HepG2 (cell line): ENCODE results near the gene ARHGEF1. TPM values are rescaled to one million over a fixed set of nuclear protein-coding genes. Genes with fewer than 3 reads are reported as not detected.

Source experiments
- ADNP ChIP-seq: sonication (generic); formaldehyde crosslinking; IDR thresholded peaks from 2 replicates; pipeline ENCODE4 v1.4.0; 2020; ENCODE audit warnings: missing genetic modification reagents
- GABPB1 ChIP-seq: IDR thresholded peaks from 2 replicates; pipeline ENCODE4 v1.6.1; 2016; ENCODE audit warnings: mild to moderate bottlenecking, missing genetic modification reagents, moderate library complexity, missing compliant biosample characterization
- MEIS1 ChIP-seq: sonication (generic); formaldehyde crosslinking; IDR thresholded peaks from 2 replicates; pipeline ENCODE4 v1.9.0; 2021; ENCODE audit warnings: mild to moderate bottlenecking, missing genetic modification reagents, moderate library complexity, borderline replicate concordance
- MYNN ChIP-seq: sonication (generic); formaldehyde crosslinking; IDR thresholded peaks from 2 replicates; pipeline ENCODE4 v1.4.0; 2020; ENCODE audit warnings: mild to moderate bottlenecking, low read depth, missing genetic modification reagents
- NCOA2 ChIP-seq: sonication (generic); formaldehyde crosslinking; IDR thresholded peaks from 2 replicates; pipeline ENCODE4 v1.8.0; 2022; ENCODE audit warnings: inconsistent platforms
- NCOA5 ChIP-seq: sonication (generic); formaldehyde crosslinking; IDR thresholded peaks from 2 replicates; pipeline ENCODE4 v1.4.0; 2020; ENCODE audit warnings: missing genetic modification reagents
- POGZ ChIP-seq: sonication (generic); formaldehyde crosslinking; IDR thresholded peaks from 2 replicates; pipeline ENCODE4 v1.4.0; 2020; ENCODE audit warnings: mild to moderate bottlenecking, missing genetic modification reagents
- SP2 ChIP-seq: sonication (generic); formaldehyde crosslinking; IDR thresholded peaks from 2 replicates; pipeline ENCODE4 v1.5.1; 2020; ENCODE audit warnings: mild to moderate bottlenecking, missing genetic modification reagents
- TAF15 ChIP-seq: fragments of 200-400 bp; formaldehyde crosslinking; IDR thresholded peaks from one replicate; pipeline ENCODE4 v1.6.1; 2018; ENCODE audit warnings: mild to moderate bottlenecking, low read depth, low read length; ENCODE audit not compliant: poor library complexity, severe bottlenecking
- TGIF2 ChIP-seq: IDR thresholded peaks from 2 replicates; pipeline ENCODE4 v1.6.1; 2016; ENCODE audit warnings: control low read depth, missing compliant biosample characterization
- ZFP90 ChIP-seq: sonication (generic); formaldehyde crosslinking; IDR thresholded peaks from 2 replicates; pipeline ENCODE4 v1.8.0; 2022; ENCODE audit warnings: missing genetic modification reagents, mild to moderate bottlenecking, inconsistent platforms, borderline replicate concordance
- ZNF326 ChIP-seq: sonication (generic); formaldehyde crosslinking; IDR thresholded peaks from 2 replicates; pipeline ENCODE4 v1.4.0; 2020; ENCODE audit warnings: missing genetic modification reagents, borderline replicate concordance
- ZNF460 ChIP-seq: sonication (generic); formaldehyde crosslinking; IDR thresholded peaks from 2 replicates; pipeline ENCODE4 v1.5.1; 2020; ENCODE audit warnings: missing genetic modification reagents, mild to moderate bottlenecking, borderline replicate concordance
- ZNF703 ChIP-seq: sonication (generic); formaldehyde crosslinking; IDR thresholded peaks from 2 replicates; pipeline ENCODE4 v1.5.1; 2020; ENCODE audit warnings: missing genetic modification reagents, mild to moderate bottlenecking, moderate library complexity, borderline replicate concordance
- ZNF746 ChIP-seq: sonication (generic); formaldehyde crosslinking; IDR thresholded peaks from 2 replicates; pipeline ENCODE4 v1.8.0; 2022; ENCODE audit warnings: mild to moderate bottlenecking, missing genetic modification reagents
- ZNF766 ChIP-seq: sonication (generic); formaldehyde crosslinking; IDR thresholded peaks from 2 replicates; pipeline ENCODE4 v1.5.0; 2020; ENCODE audit warnings: missing genetic modification reagents, borderline replicate concordance
- polyA plus RNA-seq, 8 experiments: library from polyadenylated mRNA; depleted of rRNA in 3 of 8; stranded (reverse) in 7 of 8; unstranded in 1 of 8; fragments of >200 nt; fragmentation: Illumina TruSeq in 4 of 8; extraction: Trizol in 4 of 8; gene quantifications; 2 replicates each; pipeline versions ENCODE4 v1.2.1 to v1.2.3, GENCODE V29; 2011 to 2016; ENCODE audit warnings: low read depth in 4 of 8, missing spikeins in 1 of 8, mixed read lengths in 1 of 8; ENCODE audit not compliant: insufficient read depth in 1 of 8
- total RNA-seq, 5 experiments: library from RNA; depleted of rRNA; stranded (reverse); fragments of >200 nt; fragmentation: Illumina TruSeq; extraction: Trizol; gene quantifications; 2 replicates each; pipeline ENCODE4 v1.2.3, GENCODE V29; 2016; ENCODE audit warnings: low read depth in 1 of 5
- TF ChIP-seq, protein P1 (sequence below): IDR thresholded peaks from 2 replicates; pipeline ENCODE4 v1.6.1; 2012; ENCODE audit warnings: inconsistent platforms
- TF ChIP-seq, protein P2 (sequence below): sonication (generic); formaldehyde crosslinking; IDR thresholded peaks from 2 replicates; pipeline ENCODE4 v1.4.0; 2020; ENCODE audit warnings: missing genetic modification reagents, low read depth, mild to moderate bottlenecking, borderline replicate concordance
- TF ChIP-seq, protein P3 (sequence below): sonication (generic); formaldehyde crosslinking; IDR thresholded peaks from 2 replicates; pipeline ENCODE4 v1.4.0; 2020; ENCODE audit warnings: missing genetic modification reagents
- TF ChIP-seq, protein P4 (sequence below): sonication (generic); formaldehyde crosslinking; IDR thresholded peaks from 2 replicates; pipeline ENCODE4 v1.8.1; 2022; ENCODE audit warnings: low read depth, mild to moderate bottlenecking, missing genetic modification reagents
- TF ChIP-seq, protein P5 (sequence below): IDR thresholded peaks from 2 replicates; pipeline ENCODE4 v1.6.1; 2018; ENCODE audit warnings: missing genetic modification reagents
- TF ChIP-seq, protein P6 (sequence below): sonication (generic); formaldehyde crosslinking; IDR thresholded peaks from 2 replicates; pipeline ENCODE4 v1.5.1; 2020; ENCODE audit warnings: missing genetic modification reagents, mild to moderate bottlenecking, borderline replicate concordance

Gene ARHGEF1
- total and polyA plus RNA-seq, 2 of the 13 experiments (the other 11 are each of a cell fraction or from before 2014, with no cell fraction given) = 33.7 to 34.7 TPM

DNA sequence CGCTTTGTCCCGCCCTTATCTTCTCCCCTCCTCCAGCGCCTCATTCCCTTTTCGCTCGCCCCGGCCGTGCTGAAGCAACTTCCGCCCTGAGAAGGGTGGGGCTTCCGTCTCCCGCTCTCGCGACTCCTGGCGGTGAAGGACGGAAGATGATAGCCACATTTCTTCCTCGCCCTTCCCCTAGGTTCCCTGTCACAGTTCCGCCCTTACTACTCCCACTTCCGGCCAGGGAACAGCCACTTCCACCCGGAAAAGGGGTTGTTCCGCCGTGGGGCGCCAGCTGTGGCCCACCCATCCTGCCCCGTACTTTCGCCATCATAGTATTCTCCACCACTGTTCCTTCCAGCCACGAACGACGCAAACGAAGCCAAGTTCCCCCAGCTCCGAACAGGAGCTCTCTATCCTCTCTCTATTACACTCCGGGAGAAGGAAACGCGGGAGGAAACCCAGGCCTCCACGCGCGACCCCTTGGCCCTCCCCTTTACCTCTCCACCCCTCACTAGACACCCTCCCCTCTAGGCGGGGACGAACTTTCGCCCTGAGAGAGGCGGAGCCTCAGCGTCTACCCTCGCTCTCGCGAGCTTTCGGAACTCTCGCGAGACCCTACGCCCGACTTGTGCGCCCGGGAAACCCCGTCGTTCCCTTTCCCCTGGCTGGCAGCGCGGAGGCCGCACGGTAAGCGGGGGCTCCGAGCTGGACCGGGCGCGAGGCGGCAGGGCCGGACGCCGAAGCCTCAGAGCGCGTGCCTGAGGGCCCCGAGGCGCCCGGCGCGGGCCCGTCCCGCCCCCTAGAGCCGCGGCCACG lies 23.2 kb upstream of the ARHGEF1 start, which contains the start of gene RPS19 (continued):
- peak; percentile 69 for TF ChIP-seq POGZ (CRISPR knock-in tag)
- TF ChIP-seq MEIS1 (CRISPR knock-in tag) = peak; percentile 50; the same call in 1 of the 2 replicates
- no peak for TF ChIP-seq ZNF326 (CRISPR knock-in tag)
- TF ChIP-seq MYNN (CRISPR knock-in tag) = no peak; the same call in 1 of the 2 replicates
- TF ChIP-seq ZFP90 = no peak
- peak; percentile 41; the same call in 1 of the 2 replicates for TF ChIP-seq NCOA2 (CRISPR knock-in tag)
- TF ChIP-seq ZNF703 (CRISPR knock-in tag) = no peak; the same call in 1 of the 2 replicates
- no peak; the same call in 1 of the 2 replicates for TF ChIP-seq ZNF766
- peak; percentile 82 for TF ChIP-seq ZNF746 (CRISPR knock-in tag)
- no peak for TF ChIP-seq TGIF2
- TF ChIP-seq SP2 (CRISPR knock-in tag) = peak; percentile 86
- TF ChIP-seq, protein P1, sequence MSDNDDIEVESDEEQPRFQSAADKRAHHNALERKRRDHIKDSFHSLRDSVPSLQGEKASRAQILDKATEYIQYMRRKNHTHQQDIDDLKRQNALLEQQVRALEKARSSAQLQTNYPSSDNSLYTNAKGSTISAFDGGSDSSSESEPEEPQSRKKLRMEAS = peak; percentile 84
- TF ChIP-seq, protein P2, sequence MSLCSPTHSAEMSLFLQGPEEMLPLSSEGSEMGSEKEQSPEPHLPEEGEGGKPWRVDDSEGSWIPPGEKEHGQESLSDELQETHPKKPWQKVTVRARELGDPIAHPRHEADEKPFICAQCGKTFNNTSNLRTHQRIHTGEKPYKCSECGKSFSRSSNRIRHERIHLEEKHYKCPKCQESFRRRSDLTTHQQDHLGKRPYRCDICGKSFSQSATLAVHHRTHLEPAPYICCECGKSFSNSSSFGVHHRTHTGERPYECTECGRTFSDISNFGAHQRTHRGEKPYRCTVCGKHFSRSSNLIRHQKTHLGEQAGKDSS (CRISPR knock-in tag) = no peak
- TF ChIP-seq, protein P3, sequence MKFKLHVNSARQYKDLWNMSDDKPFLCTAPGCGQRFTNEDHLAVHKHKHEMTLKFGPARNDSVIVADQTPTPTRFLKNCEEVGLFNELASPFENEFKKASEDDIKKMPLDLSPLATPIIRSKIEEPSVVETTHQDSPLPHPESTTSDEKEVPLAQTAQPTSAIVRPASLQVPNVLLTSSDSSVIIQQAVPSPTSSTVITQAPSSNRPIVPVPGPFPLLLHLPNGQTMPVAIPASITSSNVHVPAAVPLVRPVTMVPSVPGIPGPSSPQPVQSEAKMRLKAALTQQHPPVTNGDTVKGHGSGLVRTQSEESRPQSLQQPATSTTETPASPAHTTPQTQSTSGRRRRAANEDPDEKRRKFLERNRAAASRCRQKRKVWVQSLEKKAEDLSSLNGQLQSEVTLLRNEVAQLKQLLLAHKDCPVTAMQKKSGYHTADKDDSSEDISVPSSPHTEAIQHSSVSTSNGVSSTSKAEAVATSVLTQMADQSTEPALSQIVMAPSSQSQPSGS (CRISPR knock-in tag) = peak; percentile 57; the same call in 1 of the 2 replicates
- TF ChIP-seq, protein P4, sequence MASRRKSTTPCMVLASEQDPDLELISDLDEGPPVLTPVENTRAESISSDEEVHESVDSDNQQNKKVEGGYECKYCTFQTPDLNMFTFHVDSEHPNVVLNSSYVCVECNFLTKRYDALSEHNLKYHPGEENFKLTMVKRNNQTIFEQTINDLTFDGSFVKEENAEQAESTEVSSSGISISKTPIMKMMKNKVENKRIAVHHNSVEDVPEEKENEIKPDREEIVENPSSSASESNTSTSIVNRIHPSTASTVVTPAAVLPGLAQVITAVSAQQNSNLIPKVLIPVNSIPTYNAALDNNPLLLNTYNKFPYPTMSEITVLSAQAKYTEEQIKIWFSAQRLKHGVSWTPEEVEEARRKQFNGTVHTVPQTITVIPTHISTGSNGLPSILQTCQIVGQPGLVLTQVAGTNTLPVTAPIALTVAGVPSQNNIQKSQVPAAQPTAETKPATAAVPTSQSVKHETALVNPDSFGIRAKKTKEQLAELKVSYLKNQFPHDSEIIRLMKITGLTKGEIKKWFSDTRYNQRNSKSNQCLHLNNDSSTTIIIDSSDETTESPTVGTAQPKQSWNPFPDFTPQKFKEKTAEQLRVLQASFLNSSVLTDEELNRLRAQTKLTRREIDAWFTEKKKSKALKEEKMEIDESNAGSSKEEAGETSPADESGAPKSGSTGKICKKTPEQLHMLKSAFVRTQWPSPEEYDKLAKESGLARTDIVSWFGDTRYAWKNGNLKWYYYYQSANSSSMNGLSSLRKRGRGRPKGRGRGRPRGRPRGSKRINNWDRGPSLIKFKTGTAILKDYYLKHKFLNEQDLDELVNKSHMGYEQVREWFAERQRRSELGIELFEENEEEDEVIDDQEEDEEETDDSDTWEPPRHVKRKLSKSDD (CRISPR knock-in tag) = peak; percentile 10; the same call in 1 of the 2 replicates
- peak; percentile 97 for TF ChIP-seq GABPB1 (CRISPR knock-in tag)
- TF ChIP-seq TAF15 = no peak
- TF ChIP-seq, protein P5, sequence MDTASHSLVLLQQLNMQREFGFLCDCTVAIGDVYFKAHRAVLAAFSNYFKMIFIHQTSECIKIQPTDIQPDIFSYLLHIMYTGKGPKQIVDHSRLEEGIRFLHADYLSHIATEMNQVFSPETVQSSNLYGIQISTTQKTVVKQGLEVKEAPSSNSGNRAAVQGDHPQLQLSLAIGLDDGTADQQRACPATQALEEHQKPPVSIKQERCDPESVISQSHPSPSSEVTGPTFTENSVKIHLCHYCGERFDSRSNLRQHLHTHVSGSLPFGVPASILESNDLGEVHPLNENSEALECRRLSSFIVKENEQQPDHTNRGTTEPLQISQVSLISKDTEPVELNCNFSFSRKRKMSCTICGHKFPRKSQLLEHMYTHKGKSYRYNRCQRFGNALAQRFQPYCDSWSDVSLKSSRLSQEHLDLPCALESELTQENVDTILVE (CRISPR knock-in tag) = peak; percentile 95
- no peak for TF ChIP-seq ZNF460 (CRISPR knock-in tag)
- no peak for TF ChIP-seq ADNP (CRISPR knock-in tag)
- TF ChIP-seq, protein P6, sequence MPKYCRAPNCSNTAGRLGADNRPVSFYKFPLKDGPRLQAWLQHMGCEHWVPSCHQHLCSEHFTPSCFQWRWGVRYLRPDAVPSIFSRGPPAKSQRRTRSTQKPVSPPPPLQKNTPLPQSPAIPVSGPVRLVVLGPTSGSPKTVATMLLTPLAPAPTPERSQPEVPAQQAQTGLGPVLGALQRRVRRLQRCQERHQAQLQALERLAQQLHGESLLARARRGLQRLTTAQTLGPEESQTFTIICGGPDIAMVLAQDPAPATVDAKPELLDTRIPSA (CRISPR knock-in tag) = no peak
- TF ChIP-seq NCOA5 (CRISPR knock-in tag) = no peak
